Endothelial cell of umbilical vein (primary cell): ENCODE data around the gene SMARCD3.

Experiments used
- EZH2 ChIP-seq: IDR thresholded peaks from 2 replicates; pipeline ENCODE4 v1.6.1; 2012; ENCODE audit warnings: borderline replicate concordance, low read depth, mild to moderate bottlenecking, moderate library complexity, low read length, inconsistent platforms; ENCODE audit not compliant: severe bottlenecking
- TF ChIP-seq, protein P1 (sequence below): IDR thresholded peaks from 2 replicates; pipeline ENCODE4 v1.6.1; 2011; ENCODE audit not compliant: insufficient read depth, insufficient read length
- TF ChIP-seq, protein P2 (sequence below), 2 donors: IDR thresholded peaks; 1 replicate in 1 of 2; 2 replicates in 1 of 2; pipeline ENCODE4 v1.5.1; 2011; ENCODE audit warnings: low read length in 2 of 2, mild to moderate bottlenecking in 2 of 2, moderate library complexity in 2 of 2, control low read depth in 1 of 2, inconsistent platforms in 1 of 2, low read depth in 1 of 2; ENCODE audit not compliant: insufficient read depth in 1 of 2; ENCODE audit errors: extremely low read depth in 1 of 2

- TF ChIP-seq, protein P1, sequence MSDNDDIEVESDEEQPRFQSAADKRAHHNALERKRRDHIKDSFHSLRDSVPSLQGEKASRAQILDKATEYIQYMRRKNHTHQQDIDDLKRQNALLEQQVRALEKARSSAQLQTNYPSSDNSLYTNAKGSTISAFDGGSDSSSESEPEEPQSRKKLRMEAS, result no peak
- TF ChIP-seq, protein P2, sequence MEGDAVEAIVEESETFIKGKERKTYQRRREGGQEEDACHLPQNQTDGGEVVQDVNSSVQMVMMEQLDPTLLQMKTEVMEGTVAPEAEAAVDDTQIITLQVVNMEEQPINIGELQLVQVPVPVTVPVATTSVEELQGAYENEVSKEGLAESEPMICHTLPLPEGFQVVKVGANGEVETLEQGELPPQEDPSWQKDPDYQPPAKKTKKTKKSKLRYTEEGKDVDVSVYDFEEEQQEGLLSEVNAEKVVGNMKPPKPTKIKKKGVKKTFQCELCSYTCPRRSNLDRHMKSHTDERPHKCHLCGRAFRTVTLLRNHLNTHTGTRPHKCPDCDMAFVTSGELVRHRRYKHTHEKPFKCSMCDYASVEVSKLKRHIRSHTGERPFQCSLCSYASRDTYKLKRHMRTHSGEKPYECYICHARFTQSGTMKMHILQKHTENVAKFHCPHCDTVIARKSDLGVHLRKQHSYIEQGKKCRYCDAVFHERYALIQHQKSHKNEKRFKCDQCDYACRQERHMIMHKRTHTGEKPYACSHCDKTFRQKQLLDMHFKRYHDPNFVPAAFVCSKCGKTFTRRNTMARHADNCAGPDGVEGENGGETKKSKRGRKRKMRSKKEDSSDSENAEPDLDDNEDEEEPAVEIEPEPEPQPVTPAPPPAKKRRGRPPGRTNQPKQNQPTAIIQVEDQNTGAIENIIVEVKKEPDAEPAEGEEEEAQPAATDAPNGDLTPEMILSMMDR (IDR thresholded peaks at IDR 0.05; ENCODE audit: extremely low read depth in 1 of 2, insufficient read depth in 1 of 2, low read depth in 1 of 2, low read length in 2 of 2), result no peak
- TF ChIP-seq EZH2, result no peak
Measured at GRCh38 chr7:151201344-151201743, 47.1 kb downstream of the SMARCD3 start.
